ENCODE results near the gene DYNC1H1.

The DYNC1H1 gene

GRCh38 chr14:101964297-101965180, at the start of gene DYNC1H1:
Gene DYNC1H1, plus strand, starts transcription at chr14:101964573. Its CDS starts 119 bp downstream, at chr14:101964692.
- peak; percentile 77 for DNase-seq (ENCODE audit: low read depth)

DNA sequence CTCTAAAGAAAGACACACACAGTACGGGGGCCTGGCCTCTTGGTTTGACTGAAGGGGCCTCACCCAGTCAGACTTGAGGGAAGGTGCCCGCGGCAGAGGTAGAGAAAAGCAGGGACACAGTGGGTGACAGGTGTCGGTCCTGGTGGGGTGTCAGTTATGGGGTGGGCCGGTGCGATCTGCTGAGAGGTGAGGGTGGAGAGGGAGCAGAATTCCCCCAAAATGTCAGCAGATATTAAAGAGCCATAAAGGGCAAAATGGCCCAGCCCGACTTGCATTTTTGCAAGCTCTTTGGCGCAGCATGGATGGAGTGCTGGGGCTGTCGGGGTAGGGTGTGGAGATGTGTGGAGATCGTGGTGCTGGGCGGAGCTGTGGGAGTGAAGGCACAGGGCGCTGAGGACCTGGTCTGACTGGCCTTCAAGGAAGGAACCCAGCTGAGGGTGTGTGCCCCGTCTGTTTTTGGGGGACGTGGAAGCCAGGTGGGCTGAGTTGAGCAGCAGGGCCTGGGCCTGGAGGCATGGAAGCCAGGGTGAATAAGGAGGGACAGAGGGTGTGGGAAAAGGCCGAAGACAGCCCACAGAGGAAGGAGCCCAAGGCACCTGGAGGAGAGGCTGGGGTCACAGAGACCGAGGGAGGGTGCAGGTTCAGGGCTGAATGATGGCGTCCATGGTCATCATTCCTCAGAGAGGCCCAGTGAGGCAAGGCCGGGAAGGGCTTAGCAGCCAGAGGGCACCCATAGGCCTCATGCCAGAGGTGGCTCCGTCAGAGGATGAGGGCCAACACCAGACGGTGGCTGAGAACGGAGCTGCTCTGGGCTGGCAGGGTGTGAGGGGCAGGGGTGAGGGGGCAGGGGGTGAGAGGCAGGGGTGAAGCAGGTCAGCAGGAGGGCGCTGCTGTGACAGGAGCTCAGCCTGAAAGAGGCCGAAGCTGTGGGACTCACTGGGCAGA, 48.2 kb upstream of the DYNC1H1 start:
- no peak for DNase-seq (ENCODE audit: low read depth)

- no peak for DNase-seq (ENCODE audit: low read depth)
These were observed 47.5 kb upstream of the DYNC1H1 start for GRCh38 chr14:101916816-101917412.

DNA sequence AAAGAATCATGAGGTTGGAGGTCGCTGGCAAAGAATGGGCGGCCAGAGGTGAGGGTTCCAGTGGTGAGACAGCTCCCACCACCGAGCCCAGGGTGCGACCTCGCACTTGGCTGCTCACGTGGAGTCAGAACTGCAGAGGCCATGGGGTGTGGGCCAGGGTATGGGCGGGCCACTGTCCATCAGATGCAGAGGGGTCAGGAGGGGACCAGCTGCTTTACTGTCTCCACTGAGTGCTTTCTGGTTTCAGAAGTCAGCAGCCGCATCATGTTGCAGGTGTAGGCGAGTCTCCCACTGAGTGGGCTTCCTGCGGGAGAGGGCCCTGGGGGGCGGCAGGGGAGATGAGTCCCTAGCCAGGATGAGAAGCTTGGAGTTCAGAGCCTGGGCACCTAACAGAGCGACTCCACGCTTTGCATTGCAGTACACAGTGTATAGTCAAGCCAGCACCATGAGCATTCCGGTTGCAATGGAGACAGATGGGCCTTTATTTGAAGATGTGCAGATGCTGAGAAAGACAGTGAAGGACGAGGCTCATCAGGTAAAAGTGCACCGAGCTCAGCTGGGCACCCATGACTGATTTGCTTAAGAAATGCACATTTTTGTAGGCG, 46.9 kb upstream of the DYNC1H1 start:
- no peak for DNase-seq (ENCODE audit: low read depth)

DNA sequence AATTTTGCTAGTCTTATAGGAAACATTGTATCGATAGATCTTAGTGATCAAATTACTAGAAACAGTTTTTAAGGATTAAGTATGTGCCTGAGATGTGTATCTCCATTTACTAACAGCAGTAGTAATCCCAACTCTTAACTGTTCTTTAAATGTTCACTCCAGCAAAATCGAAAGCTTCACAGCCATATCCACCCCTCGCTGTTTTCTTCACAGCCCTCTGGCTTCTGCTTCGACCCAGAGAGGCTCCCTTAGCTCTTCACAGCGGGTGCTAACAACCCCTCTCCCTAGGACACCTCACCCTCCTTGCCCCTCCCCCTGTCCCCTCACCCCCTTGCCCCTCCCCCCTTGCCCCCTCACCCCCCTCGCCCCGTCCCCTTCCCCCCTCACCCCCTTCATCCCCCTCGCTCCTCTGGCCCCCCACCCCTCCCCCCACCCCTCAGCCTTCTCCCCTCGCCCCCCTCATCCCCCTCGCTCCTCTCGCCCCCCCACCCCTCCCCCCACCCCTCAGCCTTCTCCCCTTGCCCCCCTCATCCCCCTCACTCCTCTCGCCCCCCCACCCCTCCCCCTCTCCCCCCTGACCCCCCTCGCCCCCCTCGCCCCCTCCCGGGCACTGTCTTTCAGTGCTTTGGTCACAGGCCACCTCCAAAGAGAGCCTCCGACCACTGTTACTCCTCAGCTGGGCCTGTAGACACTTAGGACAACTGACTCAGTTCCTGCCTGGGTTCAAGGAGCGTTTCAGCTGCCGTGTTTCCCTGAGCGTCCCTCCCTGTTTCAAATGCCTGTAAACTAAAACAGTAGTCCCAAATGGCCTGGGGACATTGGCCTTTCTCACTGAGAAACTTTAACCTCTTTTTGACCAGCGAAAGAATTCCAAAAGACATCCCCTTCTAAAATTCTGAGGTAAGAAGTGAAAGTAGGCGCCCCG, 46.0 kb upstream of the DYNC1H1 start:
- DNase-seq (ENCODE audit: low read depth), result no peak

- DNase-seq (ENCODE audit: low read depth), result no peak
These were observed 44.1 kb upstream of the DYNC1H1 start for GRCh38 chr14:101920271-101920670.

- no peak for DNase-seq (ENCODE audit: low read depth)
These were observed 41.5 kb upstream of the DYNC1H1 start for GRCh38 chr14:101922866-101923265.

DNA sequence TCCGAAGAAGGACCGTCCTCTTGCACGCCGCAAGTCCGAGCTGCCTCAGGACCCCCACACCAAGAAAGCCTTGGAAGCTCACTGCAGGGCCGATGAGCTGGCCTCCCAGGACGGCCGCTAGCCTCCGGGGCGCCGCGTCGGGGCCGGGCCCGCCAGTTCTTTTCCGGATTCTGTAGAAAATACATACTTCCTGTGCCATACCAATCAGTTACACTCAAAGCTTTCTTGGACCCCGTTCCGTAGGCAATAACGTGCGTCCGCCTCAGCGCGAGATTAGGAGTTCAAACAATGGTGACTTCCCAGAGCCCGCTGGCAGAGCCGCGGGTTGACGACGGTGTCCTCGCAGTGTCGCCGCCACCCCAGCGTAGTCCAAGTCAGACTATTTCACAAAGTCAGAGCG, 39.2 kb upstream of the DYNC1H1 start:
- no peak for DNase-seq (ENCODE audit: low read depth)

DNA sequence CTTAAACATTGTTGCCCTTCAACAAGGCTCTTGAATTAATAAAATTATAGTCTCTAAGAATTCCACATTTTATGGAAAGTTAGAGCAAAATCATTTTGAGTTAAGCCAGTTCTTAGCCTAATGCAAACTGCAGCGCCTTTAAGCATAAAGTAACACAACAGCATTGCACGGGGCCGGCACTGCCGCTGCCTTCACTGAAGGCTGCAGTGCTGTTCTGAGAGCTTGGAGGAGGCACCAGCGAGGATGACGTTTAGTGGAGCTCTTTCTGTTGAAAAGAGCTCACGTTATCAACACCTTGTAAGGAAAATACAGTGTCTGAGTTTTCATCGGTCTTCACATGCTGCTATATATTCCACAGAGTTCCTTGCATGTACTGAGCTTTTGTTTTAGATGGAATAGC, 38.3 kb upstream of the DYNC1H1 start:
- no peak for DNase-seq (ENCODE audit: low read depth)

DNA sequence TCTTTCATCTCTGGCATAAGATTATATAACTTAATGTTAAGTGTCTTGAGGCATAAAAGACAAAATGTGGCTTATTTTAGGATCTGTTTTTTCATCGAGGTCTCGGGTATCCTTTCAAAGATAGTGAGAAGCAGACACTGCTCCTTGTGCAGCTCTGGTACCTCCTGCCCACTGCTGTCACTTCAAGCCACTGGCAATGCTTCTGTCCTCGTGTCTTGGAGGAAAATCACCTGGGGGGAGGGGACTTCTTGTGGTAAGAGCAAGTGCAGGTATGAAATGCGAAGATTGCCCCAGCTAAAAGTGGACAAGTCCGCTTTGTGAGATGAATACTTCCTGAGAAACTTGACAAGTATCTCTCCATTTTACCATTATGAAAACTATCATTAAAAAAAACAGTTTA, 37.8 kb upstream of the DYNC1H1 start:
- no peak for DNase-seq (ENCODE audit: low read depth)

DNA sequence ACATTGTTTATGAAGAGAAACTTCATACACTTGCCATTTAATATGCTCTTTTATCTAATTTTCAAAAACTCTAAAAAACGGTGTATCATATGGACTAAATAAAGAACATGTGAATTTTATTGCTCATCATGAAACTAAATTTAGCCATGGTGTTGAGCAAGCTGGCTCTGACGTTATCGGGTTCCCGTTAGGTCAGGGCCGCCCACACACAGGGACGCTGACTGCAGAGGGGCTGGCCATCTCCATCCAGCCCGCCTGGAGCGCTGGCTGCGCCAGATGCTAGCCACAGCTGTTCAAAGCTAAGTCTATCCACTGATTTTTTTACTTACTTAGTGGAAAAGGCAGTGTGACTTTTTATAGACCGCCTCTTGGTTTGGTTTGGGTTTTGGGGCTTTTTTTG, 36.5 kb upstream of the DYNC1H1 start:
- DNase-seq (ENCODE audit: low read depth), result no peak

GRCh38 chr14:101928415-101928841, 35.9 kb upstream of the DYNC1H1 start:
- no peak for DNase-seq (ENCODE audit: low read depth)

DNA sequence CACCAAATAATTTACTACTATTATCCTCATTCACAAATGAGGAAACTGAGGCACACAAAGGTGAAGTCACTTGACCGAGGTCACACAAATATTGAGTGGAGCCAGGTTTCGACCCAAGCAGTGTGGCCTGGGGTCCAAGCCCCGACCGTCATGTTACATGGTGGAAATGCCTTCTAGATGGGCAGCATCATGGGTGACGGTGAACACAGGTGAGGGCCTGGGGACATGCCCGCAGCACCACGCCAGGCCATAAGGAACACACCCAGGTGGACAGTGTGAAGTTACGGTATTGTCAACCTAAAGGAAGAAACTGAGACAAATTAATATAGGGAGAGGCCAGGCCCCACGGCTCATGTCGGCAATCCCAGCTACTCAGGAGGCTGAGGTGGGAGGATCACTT, 35.3 kb upstream of the DYNC1H1 start:
- no peak for DNase-seq (ENCODE audit: low read depth)

DNA sequence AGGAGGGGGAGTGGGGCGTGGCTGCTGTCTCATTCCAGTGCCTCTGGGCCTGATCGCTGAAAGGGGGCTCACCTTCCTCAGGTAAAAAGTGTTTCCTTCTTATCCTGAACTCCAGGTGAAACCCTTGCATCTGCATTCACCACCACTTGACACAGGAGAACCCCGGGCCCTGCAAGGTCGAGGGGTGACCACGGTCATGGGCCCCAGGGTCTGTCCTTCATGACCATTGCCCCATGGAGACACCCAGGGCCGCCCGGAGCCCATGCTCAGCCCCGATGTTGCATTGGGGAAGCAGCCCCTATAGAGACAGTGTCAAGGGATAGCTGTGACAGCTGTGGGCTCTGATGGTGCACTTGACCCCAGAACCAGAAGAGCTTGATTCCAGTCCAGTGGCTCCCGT, 34.4 kb upstream of the DYNC1H1 start:
- DNase-seq (ENCODE audit: low read depth), result no peak

DNA sequence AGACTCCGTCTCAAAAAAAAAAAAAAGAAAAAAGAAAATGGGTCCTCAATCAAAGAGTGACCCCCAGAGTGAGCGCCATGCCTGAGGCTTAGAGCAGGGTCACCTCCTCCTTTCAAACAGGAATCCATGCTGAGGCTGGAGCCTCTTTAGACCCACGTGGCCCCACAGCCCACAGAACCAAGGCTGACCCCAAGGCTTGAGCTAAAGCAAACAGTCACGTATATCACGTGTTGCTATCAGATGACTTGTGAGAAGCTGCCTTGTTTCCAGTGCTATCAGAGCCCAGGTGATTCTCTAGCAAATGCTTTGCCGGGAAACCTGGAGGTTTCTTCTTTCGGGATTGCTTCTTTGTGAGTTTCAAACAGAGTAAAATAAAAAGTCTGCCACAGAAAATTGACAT, 31.7 kb upstream of the DYNC1H1 start:
- no peak for DNase-seq (ENCODE audit: low read depth)

- DNase-seq (ENCODE audit: low read depth), result no peak
These were observed 31.2 kb upstream of the DYNC1H1 start for GRCh38 chr14:101933209-101933608.

- no peak for DNase-seq (ENCODE audit: low read depth)
These were observed 29.7 kb upstream of the DYNC1H1 start for GRCh38 chr14:101934601-101935150.

DNA sequence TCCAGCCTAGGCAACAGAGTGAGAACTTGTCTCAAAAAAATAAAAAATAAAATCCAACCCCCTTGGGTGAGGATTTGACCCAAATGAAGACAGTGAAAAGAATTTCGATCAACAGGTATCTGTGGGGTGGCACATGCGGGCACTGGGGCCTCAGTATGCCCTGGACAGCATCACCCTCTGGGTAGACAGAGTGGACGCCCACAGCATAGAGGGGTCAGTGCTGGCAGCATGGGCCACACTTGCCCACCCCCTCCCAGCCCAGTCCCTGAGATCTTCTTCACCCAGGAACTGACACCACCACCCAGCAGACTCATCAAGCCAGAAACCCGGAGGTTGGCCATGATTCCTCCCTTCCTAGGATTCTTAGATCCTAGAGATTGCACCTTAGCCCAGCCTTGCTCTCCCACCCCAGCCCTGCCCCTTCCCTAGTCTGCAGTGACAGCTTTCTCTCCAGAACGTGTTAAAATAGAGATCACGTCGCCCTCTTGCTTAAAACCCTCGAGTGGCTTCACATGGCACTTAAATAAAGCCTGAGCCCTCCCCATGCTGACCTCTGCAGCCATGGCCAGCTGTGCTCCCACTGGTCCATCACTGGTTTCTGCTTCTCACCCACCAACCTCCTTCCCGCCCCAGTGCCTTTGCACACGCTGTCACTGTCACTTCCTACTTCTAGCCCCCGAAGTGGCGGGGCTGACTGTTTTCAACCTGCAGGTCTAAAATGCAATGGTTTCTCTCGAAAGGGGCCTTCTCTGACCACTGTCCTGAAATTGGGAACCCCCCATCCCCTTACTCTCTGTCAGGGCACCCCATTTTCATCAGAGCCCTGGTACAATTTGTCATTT, 26.2 kb upstream of the DYNC1H1 start:
- DNase-seq (ENCODE audit: low read depth), result no peak

DNA sequence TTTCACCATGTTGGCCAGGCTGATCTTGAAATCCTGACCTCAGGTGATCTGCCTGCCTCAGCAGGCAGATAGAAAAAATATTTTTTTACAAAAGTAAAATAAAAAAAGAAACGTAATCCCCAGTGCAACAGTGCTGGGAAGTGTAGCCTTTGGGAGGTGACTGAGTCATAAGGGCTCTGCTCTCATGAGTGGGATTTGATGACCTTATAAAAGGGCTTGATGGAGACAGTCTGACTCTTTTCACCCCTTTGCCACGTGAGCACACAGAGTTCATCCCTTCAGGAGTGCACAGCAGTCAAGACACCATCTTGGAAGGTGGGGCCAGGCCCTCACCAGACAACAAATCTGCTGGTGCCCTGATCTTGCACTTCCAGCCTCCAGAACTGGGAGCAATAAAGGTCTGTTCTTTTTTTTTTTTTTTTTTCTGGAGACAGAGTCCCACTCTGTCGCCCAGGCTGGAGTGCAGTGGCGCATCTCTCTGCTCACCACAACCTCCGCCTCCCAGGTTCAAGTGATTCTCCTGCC, 24.7 kb upstream of the DYNC1H1 start:
- no peak for DNase-seq (ENCODE audit: low read depth)

All from activated gamma-delta T cell treated with anti-CD3 and anti-CD28 coated beads, Interleukin-2, amount 50 U/mL, for 16 hours (primary cell).